Measurements from ENCODE around the gene ACIN1.

ACIN1 gene

GRCh38 chr14:23104591-23105347 is 9.8 kb upstream of the ACIN1 start, which contains the start of gene CIROP:
Gene CIROP (minus strand): TSS chr14:23104989. CDS start chr14:23104920, 69 bp downstream.
- no peak for DNase-seq (ENCODE audit: low read depth)

GRCh38 chr14:23104070-23104590 is 9.2 kb upstream of the ACIN1 start:
- DNase-seq (ENCODE audit: low read depth), result no peak

GRCh38 chr14:23103581-23103980 is 8.6 kb upstream of the ACIN1 start:
- DNase-seq (ENCODE audit: low read depth), result no peak

- no peak for DNase-seq (ENCODE audit: low read depth)
These were observed 7.9 kb upstream of the ACIN1 start for GRCh38 chr14:23102801-23103200.

- DNase-seq (ENCODE audit: low read depth), result no peak
These were observed 7.2 kb upstream of the ACIN1 start for GRCh38 chr14:23101986-23102625.

GRCh38 chr14:23101213-23101970 is 6.5 kb upstream of the ACIN1 start:
- no peak for DNase-seq (ENCODE audit: low read depth)

GRCh38 chr14:23099212-23099861 is 4.4 kb upstream of the ACIN1 start:
- no peak for DNase-seq (ENCODE audit: low read depth)

GRCh38 chr14:23097786-23098185 is 2.9 kb upstream of the ACIN1 start:
- DNase-seq (ENCODE audit: low read depth), result no peak

GRCh38 chr14:23095196-23096108 is 516 bp upstream of the ACIN1 start, which contains the start of gene C14orf119:
Gene C14orf119 (plus strand): TSS chr14:23095505. CDS start chr14:23097659, 2,154 bp downstream.
- DNase-seq (ENCODE audit: low read depth), result no peak

- no peak for DNase-seq (ENCODE audit: low read depth)
These were observed 808 bp downstream of the ACIN1 start for GRCh38 chr14:23093991-23094665.

GRCh38 chr14:23093526-23093925 is 1.4 kb downstream of the ACIN1 start:
- no peak for DNase-seq (ENCODE audit: low read depth)

- DNase-seq (ENCODE audit: low read depth), result no peak
These were observed 1.8 kb downstream of the ACIN1 start for GRCh38 chr14:23093104-23093503.

GRCh38 chr14:23091294-23092225 is 3.4 kb downstream of the ACIN1 start:
- no peak for DNase-seq (ENCODE audit: low read depth)

- DNase-seq (ENCODE audit: low read depth), result no peak
These were observed 4.7 kb downstream of the ACIN1 start for GRCh38 chr14:23090254-23090636.

- no peak for DNase-seq (ENCODE audit: low read depth)
These were observed 5.3 kb downstream of the ACIN1 start for GRCh38 chr14:23089498-23090253.

GRCh38 chr14:23086565-23086964 is 8.4 kb downstream of the ACIN1 start:
- no peak for DNase-seq (ENCODE audit: low read depth)

GRCh38 chr14:23085458-23085857 is 9.5 kb downstream of the ACIN1 start:
- no peak for DNase-seq (ENCODE audit: low read depth)

GRCh38 chr14:23080474-23080873 is 14.5 kb downstream of the ACIN1 start:
- no peak for DNase-seq (ENCODE audit: low read depth)
